ENCODE results near the gene AFF3.

- TF ChIP-seq POLR2A (IDR thresholded peaks at IDR 0.05; ENCODE audit: low read depth, low read length) (no peak), MXI1 (IDR thresholded peaks at IDR 0.05; ENCODE audit: borderline replicate concordance, low read depth, low read length) (no peak), RCOR1 (IDR thresholded peaks at IDR 0.05; ENCODE audit: insufficient replicate concordance, low read length) (no peak), RAD21 (IDR thresholded peaks at IDR 0.05; ENCODE audit: low read length) (no peak), RFX5 (IDR thresholded peaks at IDR 0.05; ENCODE audit: low read depth, low read length) (no peak), NFE2L2 (IDR thresholded peaks at IDR 0.05; ENCODE audit: low read depth, low read length) (no peak), USF2 (IDR thresholded peaks at IDR 0.05; ENCODE audit: low read depth, low read length) (no peak), MAZ (IDR thresholded peaks at IDR 0.05; ENCODE audit: borderline replicate concordance, low read depth, low read length) (no peak)
- TF ChIP-seq, protein P1, sequence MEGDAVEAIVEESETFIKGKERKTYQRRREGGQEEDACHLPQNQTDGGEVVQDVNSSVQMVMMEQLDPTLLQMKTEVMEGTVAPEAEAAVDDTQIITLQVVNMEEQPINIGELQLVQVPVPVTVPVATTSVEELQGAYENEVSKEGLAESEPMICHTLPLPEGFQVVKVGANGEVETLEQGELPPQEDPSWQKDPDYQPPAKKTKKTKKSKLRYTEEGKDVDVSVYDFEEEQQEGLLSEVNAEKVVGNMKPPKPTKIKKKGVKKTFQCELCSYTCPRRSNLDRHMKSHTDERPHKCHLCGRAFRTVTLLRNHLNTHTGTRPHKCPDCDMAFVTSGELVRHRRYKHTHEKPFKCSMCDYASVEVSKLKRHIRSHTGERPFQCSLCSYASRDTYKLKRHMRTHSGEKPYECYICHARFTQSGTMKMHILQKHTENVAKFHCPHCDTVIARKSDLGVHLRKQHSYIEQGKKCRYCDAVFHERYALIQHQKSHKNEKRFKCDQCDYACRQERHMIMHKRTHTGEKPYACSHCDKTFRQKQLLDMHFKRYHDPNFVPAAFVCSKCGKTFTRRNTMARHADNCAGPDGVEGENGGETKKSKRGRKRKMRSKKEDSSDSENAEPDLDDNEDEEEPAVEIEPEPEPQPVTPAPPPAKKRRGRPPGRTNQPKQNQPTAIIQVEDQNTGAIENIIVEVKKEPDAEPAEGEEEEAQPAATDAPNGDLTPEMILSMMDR (conservative IDR thresholded peaks at IDR 0.05; ENCODE audit: low read depth, low read length): no peak
Measured at GRCh38 chr2:100185516-100185915, 43.1 kb upstream of the AFF3 start.

Data from IMR-90 (cell line).